HL-60 (cell line): ENCODE data around the gene P2RX2.

Source experiments
- CTCF ChIP-seq: IDR thresholded peaks from one replicate; pipeline ENCODE4 v1.5.1; 2011; ENCODE audit warnings: low read length, control low read depth, inconsistent platforms; ENCODE audit not compliant: insufficient read depth
- GABPA ChIP-seq: IDR thresholded peaks from 2 replicates; pipeline ENCODE4 v1.6.1; 2012; ENCODE audit warnings: low read depth
- POLR2AphosphoS5 ChIP-seq: IDR thresholded peaks from 2 replicates; pipeline ENCODE4 v1.6.1; 2012; ENCODE audit warnings: low read depth

DNA sequence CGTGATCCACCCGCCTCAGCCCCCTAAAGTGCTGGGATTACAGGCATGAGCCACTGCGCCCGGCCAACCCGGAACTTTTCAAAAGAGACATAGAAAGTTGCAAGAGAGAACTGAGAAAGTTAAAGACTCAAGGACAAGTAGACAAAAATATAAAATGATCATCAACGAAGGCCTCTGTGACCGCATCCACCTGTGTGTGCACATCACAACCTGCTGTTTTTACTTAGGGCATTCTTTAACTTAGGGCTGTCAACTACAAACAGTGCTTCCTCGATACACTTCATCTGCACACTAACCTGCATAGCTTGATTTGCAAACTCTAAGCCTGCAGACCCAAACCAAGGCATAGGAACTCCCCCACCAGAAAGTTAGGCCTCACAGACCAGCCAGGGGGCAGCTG, 14.8 kb downstream of the P2RX2 start:
- no peak for TF ChIP-seq CTCF
- no peak for TF ChIP-seq POLR2AphosphoS5
- TF ChIP-seq GABPA, result no peak
